Esophagus muscularis mucosa (tissue), 3 donors: ENCODE results near the gene TFAP2A.

Experiments
- CTCF ChIP-seq, 3 experiments: fragments of 200-600 bp in 2 of 3; fragments of 450-650 bp in 1 of 3; sonication (generic) in 2 of 3; IDR thresholded peaks; one replicate each; pipeline ENCODE4 v1.5.1; 2017 to 2019; ENCODE audit warnings: antibody characterized with exemption in 3 of 3, mild to moderate bottlenecking in 2 of 3, moderate library complexity in 1 of 3
- EP300 ChIP-seq: sonication (generic); formaldehyde crosslinking; IDR thresholded peaks from one replicate; pipeline ENCODE4 v1.6.1; 2017; ENCODE audit warnings: antibody characterized with exemption

- TF ChIP-seq CTCF (IDR thresholded peaks at IDR 0.05) (no peak), EP300 (no peak)
Observed at GRCh38 chr6:10389739-10390494, 25.0 kb downstream of the TFAP2A start.
